Left forelimb (tissue), 1 donor: ENCODE results near the gene WHAMM.
"Not testable (repeated sequence)": the region's sequence is repeated elsewhere in the genome, so short reads cannot be mapped to it uniquely, and the experiment has no call there.

Experiments
- DNase-seq: peaks from one replicate; pipeline ENCODE4 v3.0.0-alpha.2; 2018; ENCODE audit warnings: low spot score

Gene WHAMM

DNA sequence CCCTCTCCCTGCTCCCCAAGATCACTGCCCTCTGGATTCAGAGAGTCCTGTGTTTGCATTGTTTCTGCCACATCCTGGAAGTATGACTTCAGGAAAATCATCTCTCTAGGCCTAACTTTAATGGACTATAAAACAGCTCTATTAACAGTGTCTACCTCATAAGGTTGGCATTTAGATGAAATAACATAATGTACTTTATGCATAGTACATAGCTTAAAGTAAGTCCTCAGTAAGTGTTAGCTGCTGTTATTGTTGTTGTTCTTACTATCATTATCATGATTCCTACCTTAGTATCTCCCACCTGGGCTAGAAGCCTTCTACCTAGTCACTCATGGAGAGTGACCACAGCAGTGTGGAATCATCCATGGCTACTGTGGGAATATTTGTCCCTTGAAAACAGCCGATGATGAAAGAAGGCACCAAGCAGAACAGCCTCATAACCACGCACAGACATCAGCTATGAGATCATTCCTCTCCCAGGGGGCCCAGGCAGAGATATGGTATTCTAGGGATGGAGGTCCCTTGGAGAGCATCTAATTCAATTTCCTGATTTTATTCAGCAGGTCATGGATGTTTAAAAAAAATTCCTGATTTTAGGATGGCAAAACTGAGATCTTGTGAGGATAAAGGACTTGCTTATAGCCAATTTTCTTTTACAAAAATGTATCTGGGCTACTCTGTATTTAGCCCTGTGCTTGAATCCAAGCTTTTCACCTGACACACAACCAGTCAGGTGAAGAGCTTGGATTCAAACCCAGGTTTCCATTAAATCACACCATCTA is 5.4 kb upstream of the WHAMM start:
- DNase-seq, result no peak

DNA sequence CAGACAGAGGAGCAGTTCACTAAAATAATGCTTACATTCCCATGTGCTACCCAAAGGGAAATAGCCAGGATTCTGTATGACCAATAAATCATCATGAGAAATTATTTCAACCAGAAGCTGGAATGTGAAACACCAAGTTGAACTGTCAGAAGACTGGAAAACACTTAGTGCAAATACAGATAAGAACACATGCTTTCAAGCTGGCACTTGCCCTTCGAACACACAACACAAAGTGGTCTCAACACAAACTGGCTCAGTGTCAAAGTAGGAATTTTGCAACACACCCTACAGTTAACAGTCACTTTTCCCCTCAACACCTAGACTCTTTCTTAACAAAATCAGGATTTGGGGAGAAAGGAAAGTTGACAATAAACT is 4.9 kb upstream of the WHAMM start:
- no peak for DNase-seq

DNA sequence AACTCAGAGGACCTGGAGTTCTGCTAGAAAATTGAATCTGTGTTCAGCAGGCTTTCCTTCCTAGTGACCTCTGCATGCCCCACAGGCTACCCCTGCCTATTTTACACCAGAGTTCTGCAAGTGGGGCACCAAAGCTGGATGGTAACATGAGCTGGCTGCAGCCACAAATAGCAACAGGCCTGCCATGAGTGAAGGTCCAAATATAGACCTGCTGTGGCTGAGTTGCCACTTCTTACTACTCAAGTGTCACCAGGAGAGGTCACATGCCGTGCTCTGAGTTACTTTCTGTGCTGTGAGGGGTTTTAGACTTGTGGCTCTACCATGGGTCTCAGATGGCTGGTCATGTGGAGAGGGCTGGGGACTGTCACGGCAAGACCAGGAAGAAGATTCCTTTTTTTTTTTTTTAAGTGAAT is 3.4 kb upstream of the WHAMM start, which contains the start of gene FSD2:
FSD2 (minus strand) TSS at position 76 of the 413 bp plus-strand sequence. CDS start 18,679 bp downstream, outside the sequence.
- DNase-seq, result no peak

DNA sequence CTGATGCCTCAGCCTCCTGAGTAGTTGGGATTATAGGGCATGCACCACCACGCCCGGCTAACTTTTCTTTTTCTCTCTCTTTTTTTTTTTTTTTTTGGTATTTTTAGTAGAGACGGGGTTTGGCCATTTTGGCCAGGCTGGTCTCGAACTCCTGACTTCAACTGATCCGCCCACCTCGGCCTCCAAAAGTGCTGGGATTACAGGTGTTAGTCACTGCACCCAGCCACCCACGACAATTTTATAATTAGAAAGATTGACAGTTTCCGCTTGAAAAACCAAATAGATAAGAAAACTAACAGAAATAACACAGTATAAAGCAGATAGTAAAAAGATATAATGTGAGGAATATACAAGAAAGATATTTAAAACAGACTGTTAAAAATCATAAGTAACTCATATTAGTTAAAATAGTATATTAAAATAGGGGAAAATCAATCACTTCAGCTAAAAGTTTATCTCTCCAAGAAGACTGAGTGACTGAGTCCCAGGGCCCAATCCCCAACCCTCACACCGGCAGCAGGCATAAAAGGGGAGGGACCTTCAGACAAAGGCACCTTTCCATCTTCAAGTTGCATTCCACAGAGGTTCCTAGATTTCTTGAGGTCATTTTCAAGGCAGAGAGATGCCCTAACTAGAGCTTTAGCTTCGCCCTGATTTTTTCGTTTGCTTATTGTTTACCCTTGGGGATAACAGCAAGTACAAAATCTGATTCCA is 1.4 kb upstream of the WHAMM start:
- no peak for DNase-seq

DNA sequence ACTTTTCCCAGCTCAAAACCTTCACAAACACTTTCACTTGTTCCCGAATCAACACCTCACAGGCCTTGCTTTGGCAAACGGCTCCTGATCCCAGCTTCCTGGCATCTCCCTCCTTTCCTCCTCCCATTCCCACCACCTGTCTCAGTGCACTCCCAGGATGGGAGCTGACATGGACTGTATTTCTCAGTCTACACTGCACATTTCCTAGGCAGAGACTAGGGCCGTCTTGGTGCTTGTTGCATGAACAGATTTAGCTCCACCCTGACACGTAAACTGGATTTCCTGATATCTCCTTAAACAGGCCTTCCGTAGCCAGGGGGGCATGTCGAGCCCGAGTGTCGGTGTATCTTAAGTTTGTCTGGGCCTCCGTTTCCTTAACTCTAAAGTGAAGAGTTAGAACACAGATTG is 790 bp upstream of the WHAMM start:
- no peak for DNase-seq

DNA sequence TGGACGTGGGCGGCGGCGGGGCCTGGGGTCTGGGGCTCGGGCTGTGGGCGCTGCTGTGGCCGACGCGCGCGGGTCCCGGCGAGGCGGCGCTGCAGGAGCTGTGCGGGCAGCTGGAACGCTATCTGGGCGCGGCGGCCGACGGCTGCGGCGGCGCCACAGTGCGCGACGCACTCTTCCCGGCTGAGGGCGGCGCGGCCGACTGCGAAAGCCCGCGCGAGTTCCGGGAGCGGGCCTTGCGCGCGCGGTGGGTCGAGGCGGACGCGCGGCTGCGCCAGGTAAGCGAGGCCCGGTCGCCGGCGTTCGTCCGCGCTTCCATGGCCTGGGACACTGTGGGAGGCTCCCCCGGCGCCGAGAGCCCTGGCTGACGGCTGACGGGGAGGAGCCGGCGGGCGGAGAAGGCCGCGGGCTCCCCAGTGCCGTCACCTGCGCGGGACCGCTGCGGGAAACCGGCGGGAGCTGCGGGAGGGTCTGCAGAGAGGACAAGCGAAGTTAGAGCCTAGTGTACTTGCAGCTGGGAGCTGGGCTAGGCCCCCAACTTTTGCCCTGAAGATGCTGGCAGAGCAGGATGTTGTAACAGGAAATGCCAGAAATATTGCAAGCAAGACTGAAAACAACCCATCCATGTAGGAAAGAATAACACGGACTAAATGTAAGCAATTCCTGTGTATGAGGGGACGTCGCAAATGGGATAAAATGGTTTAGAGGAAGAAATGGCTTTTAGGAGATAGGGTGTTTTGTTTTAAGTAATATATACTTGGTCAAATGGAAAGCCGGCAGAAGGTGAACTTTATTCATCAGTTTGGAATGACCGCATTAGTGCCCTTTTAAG is 847 bp downstream of the WHAMM start:
- peak; percentile 70 for DNase-seq

DNA sequence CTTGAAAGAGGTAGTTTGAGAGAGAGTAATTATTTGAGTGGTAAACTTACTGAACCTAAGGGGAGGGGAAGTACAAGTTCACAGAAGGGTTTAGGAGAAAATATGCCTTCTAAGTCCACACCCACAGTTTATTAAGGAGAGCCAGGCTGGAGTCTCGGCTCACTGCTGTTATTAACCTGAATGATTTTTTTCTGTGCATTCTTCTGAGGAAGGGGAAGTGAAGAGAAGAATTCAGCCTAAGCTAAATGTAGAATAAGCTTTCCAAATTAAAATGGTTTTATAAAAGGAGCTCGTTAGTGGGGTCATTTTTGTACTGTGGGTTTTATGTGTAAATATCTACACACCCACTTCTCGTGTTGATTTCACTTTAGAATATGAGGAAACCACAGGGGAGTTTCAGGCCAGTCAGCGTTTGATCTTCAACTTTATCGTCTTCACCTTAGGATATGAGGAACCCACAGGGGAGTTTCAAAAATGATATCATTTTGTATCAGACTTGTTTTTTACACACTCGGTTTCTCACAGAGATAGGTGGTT is 1.5 kb downstream of the WHAMM start:
- no peak for DNase-seq

DNA sequence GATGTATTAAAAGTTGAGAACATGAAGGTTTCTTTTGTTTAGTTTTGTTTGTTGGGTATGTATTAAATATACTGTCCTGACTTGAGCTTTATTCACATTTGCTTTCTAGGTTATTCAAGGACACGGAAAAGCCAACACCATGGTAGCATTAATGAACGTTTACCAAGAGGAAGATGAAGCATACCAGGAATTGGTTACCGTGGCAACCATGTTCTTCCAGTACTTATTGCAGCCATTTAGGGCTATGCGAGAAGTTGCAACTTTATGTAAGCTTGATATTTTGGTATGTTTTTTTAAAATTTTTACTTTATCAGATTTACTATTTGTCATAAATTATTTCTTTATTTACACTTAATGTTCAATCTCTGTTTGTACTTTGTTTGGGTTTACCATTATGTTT is 3.6 kb downstream of the WHAMM start:
- no peak for DNase-seq

DNA sequence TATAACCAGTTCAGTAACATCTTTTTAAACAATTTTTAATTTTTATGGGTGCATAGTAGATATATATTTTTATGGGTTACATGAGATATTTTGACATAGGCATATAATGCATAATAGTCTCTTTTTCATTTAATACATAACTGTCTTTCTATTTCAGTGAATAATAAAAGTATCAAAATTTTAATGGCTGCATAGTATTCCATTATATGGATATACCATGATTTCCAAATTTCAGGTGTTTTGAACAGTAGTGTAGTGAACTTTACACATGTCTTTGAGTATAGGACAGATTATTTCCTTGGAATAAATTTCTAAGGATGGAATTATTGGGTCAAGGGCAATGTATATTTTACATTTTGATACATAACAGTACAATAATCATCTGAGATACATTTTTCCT is 10.7 kb downstream of the WHAMM start:
- no peak for DNase-seq

DNA sequence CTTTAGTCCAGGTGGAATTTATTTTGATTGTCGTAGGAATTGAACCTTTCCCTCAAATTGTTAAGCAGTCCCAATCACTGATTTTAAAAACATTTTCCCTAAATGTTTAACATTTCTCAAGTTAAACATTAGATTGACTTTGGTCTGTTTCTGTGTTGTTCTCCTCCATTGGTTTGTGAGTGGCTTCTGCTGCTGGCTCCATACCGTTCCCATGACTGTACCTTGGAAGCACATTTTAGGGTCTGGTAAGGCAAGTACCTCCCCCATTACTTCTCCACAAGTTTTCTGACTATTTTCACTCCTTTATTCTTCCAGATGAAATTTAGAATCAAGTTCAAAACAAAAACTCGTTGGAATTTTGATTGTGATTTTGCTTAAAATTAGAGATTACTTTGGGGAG is 12.0 kb downstream of the WHAMM start:
- not testable (repeated sequence) for DNase-seq

DNA sequence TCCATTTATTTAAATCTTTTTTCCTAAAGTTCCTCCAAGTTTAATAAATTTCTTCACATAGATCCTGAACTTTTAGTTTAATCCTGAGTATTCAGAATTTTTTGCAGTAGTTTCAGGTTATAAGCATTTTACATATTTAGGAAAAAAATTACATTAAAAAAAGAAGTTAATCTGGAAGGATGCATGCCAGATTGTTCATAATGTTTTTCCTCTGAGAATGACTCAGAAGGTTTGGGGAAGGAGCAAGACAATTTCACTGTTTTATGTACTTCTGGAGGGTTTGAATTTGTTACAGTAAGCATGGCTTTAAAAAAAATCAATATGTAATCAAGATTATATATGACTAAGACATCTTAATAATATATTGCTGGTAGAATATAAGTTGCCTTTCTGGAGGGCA is 12.4 kb downstream of the WHAMM start:
- not testable (repeated sequence) for DNase-seq

DNA sequence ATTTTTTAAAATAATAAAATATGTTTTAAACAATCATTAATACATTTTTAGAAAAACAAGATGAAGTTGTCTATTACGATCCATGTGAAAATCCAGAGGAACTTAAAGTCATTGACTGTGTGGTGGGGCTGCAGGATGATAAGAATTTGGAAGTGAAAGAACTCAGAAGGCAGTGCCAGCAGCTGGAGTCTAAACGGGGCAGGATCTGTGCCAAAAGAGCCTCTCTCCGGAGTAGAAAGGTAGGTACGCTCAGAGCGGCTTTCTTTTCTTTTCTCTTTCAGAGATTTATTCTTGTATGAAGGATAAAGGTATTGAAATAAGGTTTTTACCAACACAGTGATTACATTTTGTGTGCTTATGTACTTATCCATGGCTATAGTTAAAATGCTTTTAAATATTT is 13.6 kb downstream of the WHAMM start:
- no peak for DNase-seq

DNA sequence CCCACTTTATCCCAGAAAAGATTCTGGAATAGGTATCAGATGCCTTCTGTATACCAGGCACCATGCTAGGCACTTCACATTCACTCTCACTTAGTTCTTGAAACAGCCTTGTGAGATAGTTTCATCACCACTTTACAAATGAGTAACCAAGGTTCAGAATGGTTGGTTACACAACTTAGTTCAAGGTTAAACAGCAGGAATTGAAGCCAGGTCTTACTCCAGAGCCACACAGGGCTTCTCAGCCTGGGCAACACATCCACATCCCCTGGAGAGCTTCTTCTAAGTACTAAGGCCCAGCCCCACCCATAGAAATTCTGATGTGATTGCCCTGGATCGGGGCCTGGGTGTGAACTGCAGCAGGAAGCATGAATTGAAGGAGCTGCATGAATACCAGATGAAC is 18.6 kb downstream of the WHAMM start:
- DNase-seq, result no peak

DNA sequence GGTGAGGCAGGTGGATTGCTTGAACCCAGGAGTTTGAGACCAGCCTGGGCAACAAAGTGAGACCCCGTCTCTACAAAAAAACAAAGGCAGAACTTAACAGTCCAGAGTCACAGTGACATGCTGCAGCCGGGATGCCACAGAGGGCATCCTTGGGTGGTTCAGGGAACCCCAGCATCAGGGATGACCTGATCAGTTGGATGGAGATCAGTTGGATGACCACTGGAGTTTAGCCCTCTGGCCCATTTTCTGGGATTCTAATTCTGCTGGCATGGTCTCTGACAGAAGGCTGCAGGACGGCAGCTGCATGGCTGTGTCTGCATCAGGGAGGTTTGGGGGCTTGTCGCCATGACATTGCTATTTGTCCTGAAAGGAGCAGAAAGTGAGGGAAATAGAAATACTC is 19.8 kb downstream of the WHAMM start:
- no peak for DNase-seq

DNA sequence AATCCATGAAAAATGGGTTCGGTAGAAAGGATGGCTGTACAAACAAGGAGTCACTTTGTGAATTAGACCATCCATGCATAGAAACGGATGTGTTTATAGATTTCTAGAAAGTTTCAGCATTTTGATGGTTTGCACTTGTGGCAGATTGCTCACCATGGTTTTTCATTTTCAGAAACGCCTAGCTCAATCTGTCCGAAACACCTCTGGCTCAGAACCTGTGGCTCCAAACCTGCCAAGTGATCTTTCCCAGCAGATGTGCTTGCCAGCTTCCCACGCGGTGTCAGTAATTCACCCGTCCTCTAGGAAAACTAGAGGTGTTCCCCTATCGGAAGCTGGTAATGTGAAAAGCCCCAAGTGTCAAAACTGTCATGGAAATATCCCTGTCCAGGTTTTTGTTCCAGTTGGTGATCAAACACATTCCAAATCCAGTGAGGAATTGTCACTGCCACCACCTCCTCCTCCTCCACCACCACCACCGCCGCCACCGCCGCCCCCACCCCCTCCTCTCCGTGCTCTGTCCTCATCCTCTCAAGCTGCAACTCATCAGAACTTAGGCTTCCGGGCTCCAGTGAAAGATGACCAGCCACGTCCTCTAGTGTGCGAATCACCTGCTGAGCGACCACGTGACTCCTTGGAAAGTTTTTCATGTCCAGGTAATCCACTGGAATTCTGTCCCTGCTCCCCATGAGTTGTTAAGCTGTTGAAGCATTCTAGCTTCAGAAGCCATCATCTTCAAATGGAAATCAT is 21.2 kb downstream of the WHAMM start:
- no peak for DNase-seq

DNA sequence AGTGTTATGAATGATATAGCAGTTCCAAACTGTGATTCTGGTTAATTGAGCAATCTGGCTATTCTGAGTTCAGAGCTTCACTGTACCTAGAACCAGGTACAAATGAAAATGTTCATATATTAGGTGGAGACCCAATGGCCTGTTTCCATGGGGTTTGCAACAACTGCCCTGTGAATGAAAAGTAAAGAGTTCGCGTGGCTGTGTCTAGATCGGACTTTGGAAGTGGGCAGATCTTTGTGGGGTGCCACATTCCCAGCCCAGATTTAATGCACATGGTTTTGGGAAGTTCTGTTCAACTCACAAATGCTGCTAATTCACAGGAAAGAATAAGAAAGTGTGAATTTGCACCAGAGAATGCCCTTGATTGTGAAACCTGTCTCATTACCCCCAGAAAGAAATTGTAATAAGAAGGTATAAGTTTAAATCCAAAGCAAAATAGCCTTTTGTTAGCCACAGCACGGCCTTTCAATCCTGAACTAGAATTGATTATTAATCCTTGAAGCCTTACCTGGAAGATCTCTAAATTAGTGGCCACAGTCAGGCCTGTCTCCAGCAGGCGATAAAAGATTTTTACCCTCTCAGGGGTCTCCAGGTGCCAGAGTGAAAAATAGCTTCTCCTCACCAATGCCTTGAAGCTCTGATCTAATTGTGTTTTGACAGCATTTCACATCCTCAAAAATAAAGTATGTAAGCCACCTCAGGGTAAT is 22.6 kb downstream of the WHAMM start:
- DNase-seq, result no peak

DNA sequence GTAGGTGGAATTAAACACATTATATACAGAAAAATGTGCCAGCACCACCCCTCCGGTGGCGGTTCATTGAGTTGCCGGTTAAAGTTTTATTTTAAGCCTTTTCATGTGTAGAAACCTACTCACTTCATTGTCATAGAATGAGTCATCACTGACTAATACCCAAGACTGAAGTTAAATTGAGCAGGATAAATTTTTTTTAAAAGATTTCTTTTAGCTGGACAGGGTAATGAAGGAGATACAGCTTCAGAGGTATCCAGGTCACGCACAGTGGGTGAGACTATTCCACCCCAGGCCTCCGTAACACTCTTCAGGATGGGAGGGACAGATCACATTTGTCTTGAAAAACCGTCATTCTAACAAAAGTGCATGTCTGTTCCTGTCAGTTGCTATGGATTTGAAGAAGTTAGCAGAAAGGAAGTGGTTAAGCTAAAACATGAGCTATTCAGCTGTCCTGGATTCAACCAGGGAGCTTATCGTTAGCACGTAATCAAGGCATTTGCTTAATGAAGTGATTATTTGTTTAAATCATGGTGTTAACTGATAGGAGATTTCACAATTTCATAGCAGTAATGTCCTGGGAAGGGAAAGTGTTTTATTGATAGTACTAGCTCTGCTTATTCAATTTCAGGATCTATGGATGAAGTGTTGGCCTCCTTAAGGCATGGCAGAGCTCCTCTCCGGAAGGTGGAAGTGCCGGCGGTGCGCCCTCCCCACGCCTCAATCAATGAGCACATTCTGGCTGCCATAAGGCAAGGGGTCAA is 23.4 kb downstream of the WHAMM start:
- DNase-seq, result no peak

DNA sequence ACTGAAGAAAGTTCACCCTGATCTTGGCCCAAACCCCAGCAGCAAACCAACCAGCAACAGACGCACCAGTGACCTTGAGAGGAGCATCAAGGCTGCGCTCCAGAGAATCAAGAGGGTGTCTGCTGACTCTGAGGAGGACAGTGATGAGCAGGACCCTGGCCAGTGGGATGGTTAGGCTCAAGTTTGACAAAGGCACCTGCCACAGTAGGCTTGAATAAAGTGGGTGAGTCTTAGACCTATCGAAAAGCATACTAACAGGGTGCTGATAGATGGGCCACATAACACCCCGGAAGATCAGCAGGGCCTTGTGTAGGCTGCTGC is 23.9 kb downstream of the WHAMM start:
- no peak for DNase-seq

DNA sequence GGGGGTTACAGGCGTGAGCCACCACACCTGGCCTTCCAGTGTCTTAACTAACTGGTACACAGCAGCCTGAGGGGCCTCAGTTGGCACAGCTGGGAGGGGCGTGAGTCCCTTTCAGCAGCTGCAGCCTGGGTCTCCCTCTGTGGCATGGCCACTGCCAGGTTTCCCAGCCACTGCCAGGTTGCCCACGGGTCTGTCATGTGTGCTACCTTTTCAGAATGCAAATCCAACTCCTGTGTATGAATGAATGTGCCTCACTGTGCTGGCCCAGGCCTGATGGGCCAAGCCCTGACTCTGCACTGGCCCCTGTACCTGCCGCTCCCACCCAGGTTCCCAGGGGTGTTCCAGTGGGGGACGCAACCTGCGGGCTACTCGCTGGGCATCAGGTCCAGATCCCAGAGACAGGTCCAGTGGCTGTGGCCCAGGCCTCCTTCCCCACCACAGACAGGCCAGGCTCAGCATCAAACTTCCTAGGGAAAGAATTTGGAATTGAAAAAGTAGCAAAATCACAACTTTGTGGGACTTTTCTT is 26.0 kb downstream of the WHAMM start:
- no peak for DNase-seq

DNA sequence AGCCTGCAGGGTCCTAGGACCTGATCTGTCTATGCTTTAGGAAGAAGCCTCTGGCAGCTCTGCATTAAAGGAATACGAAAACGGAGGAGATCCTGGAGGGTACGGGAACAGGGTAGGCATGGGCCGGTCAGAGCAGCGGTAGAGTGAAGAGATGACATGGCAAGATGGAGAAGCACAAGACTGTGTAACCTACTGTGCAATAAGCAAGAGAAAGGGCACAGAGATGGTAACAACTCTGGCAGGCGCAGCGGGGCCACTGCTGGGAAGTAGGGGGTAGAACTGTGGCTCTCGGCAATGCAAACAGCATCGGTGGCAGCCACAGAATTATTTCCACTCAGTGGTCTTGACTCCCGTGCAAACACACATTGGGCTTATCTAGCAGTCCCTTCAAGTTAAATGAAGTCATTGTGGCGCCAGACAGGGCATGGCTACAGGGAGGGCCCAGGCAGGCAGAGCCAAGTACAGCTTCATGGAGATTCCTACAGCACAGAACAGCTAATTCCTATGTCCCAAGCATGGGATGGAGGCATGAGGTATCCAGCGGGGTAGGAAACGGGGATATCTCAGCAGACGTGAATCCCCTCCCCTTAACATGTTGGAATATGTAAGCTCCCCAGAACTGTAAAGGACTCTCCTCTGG is 28.8 kb downstream of the WHAMM start:
- no peak for DNase-seq
